PC-3 (cell line): ENCODE measurements around the gene FAM187B.

Source experiments
- CTCF ChIP-seq: fragments of 300-600 bp; sonication (generic); conservative IDR thresholded peaks from 2 replicates; pipeline ENCODE4 v1.5.1; 2017; ENCODE audit warnings: antibody characterized with exemption, low read depth, mild to moderate bottlenecking, low read length
- EZH2 ChIP-seq: fragments of 300-600 bp; sonication (generic); IDR thresholded peaks from one replicate; pipeline ENCODE4 v1.6.1; 2017; ENCODE audit warnings: antibody characterized with exemption, mild to moderate bottlenecking, low read length; ENCODE audit not compliant: unreplicated experiment
- EZH2phosphoT487 ChIP-seq: fragments of 300-600 bp; sonication (generic); IDR thresholded peaks from 2 replicates; pipeline ENCODE4 v1.6.1; 2018; ENCODE audit warnings: mild to moderate bottlenecking, antibody characterized with exemption, low read length, borderline replicate concordance

GRCh38 chr19:35195830-35196229, 32.7 kb downstream of the FAM187B start:
- TF ChIP-seq CTCF (no peak), EZH2phosphoT487 (no peak), EZH2 (no peak)
